ENCODE data around the gene PRXL2A.

DNA sequence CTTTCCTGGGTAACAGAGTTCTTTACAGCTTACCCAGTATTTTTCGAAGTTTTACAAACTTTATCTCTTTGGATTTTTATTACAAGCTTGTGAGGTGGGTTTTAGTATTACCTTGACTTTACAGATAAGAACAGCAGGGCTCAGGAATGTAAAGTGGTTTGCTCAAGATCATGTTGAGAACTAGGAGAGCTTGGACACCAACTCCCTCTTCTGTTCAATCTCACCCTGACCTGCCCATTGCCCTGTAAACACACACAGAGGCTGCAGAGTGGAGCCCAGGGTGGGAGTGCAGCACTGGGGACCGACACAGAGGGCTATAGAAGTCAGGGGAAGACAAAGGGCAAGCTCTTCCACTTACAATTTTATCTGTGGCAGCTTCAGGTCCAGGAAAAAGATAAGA is 41.2 kb downstream of the PRXL2A start:
- no peak for TF ChIP-seq TAF1 (IDR thresholded peaks at IDR 0.05; ENCODE audit: borderline replicate concordance, low read depth, low read length)
- TF ChIP-seq POLR2AphosphoS5 (IDR thresholded peaks at IDR 0.05; ENCODE audit: low read depth, low read length), result no peak
